PC-9 (cell line): ENCODE measurements around the gene OMG. TPM values are rescaled to one million over a fixed set of nuclear protein-coding genes. Genes with fewer than 3 reads are reported as not detected.
"Not testable (repeated sequence)": the region's sequence is repeated elsewhere in the genome, so short reads cannot be mapped to it uniquely, and the experiment has no call there.

Experiments
- Bru-seq: library from RNA; stranded (reverse); fragments of 400-500 nt; gene quantifications from one replicate; lab custom pipeline; 2021; lab: Mats Ljungman, UMichigan
- BruChase-seq, 2 experiments: library from RNA; stranded (reverse); fragments of 400-500 nt; gene quantifications; one replicate each; lab custom pipeline; 2021; lab: Mats Ljungman, UMichigan
- BruUV-seq: library from RNA; stranded (reverse); fragments of 400-500 nt; replicated peaks from 2 replicates; lab custom pipeline; 2021; lab: Mats Ljungman, UMichigan
- CTCF ChIA-PET: fragments of 300-600 bp; sonication (Branson Sonifier 250); formaldehyde crosslinking; loops from one replicate; lab custom pipeline; 2022; ENCODE audit warnings: antibody characterized with exemption; lab: Charles Lee
- POLR2A ChIA-PET: fragments of 300-600 bp; sonication (Branson Sonifier 250); formaldehyde crosslinking; loops from one replicate; lab custom pipeline; 2022; ENCODE audit warnings: antibody characterized with exemption; ENCODE audit not compliant: unreplicated experiment; lab: Charles Lee
- DNase-seq, 2 experiments: peaks; one replicate each; pipeline versions ENCODE4 v3.0.0 to v3.0.0-alpha.2; 2015 to 2022; ENCODE audit warnings: mixed read lengths in 1 of 2
- H2AFZ ChIP-seq: fragments of 200-600 bp; sonication (generic); 2 replicates; pipeline ENCODE4 v1.8.1; 2017; ENCODE audit warnings: antibody characterized with exemption
- H3F3A ChIP-seq: fragments of 200-600 bp; sonication (generic); 2 replicates; pipeline ENCODE4 v1.8.1; 2017; ENCODE audit warnings: antibody characterized with exemption, mild to moderate bottlenecking, low read depth; ENCODE audit not compliant: insufficient read depth
- H3K27ac ChIP-seq: fragments of 200-600 bp; sonication (generic); 2 replicates; pipeline ENCODE4 v1.6.1; 2016; ENCODE audit warnings: mixed run types
- H3K27me3 ChIP-seq: fragments of 200-600 bp; sonication (generic); 2 replicates; pipeline ENCODE4 v1.6.1; 2016; ENCODE audit warnings: low read depth, mixed run types; ENCODE audit not compliant: insufficient read depth
- H3K36me3 ChIP-seq: fragments of 200-600 bp; sonication (generic); 2 replicates; pipeline ENCODE4 v1.6.1; 2016; ENCODE audit warnings: low read depth, mixed run types
- H3K4me1 ChIP-seq: fragments of 200-600 bp; sonication (generic); replicated peaks from 2 replicates; pipeline ENCODE4 v1.6.1; 2016; ENCODE audit warnings: mixed run types; ENCODE audit not compliant: insufficient read depth
- H3K4me2 ChIP-seq: fragments of 200-600 bp; sonication (generic); 2 replicates; pipeline ENCODE4 v1.6.1; 2017; ENCODE audit warnings: mixed run types
- H3K4me3 ChIP-seq: fragments of 200-600 bp; sonication (generic); 2 replicates; pipeline ENCODE4 v1.6.1; 2016; ENCODE audit warnings: mixed run types
- H3K79me2 ChIP-seq: fragments of 200-600 bp; sonication (generic); 2 replicates; pipeline ENCODE4 v1.6.1; 2017; ENCODE audit warnings: low read depth, mixed run types
- H3K9me2 ChIP-seq: fragments of 200-600 bp; sonication (generic); 2 replicates; pipeline ENCODE4 v1.8.1; 2017; ENCODE audit warnings: mild to moderate bottlenecking; ENCODE audit not compliant: insufficient read depth
- H3K9me3 ChIP-seq: fragments of 200-600 bp; sonication (generic); 2 replicates; pipeline ENCODE4 v1.8.1; 2016; ENCODE audit warnings: low read depth; ENCODE audit not compliant: insufficient read depth
- H4K20me1 ChIP-seq: fragments of 200-600 bp; sonication (generic); 2 replicates; pipeline ENCODE4 v1.8.1; 2017; ENCODE audit not compliant: insufficient read depth
- CTCF ChIP-seq: fragments of 200-600 bp; sonication (generic); conservative IDR thresholded peaks from 2 replicates; pipeline ENCODE4 v1.6.1; 2017; ENCODE audit warnings: mixed run types, antibody characterized with exemption, mild to moderate bottlenecking, moderate library complexity
- EZH2 ChIP-seq: fragments of 200-600 bp; sonication (generic); IDR thresholded peaks from 2 replicates; pipeline ENCODE4 v1.8.0; 2017; ENCODE audit warnings: antibody characterized with exemption, low read depth
- intact Hi-C: fragments of 100-400 bp; cut with micrococcal nuclease; formaldehyde crosslinking; loops from one replicate; pipeline ENCODE4 v1.10.0; 2022; ENCODE audit not compliant: unreplicated experiment
- long read RNA-seq: library from polyadenylated mRNA; stranded (forward); transcript quantifications from one replicate; pipeline ENCODE4 v2.0.0, GENCODE V29; 2022
- total RNA-seq: library from RNA; stranded (reverse); gene quantifications from 2 replicates; pipeline ENCODE4 v1.2.3, GENCODE V29; 2021

Gene OMG, protein sequence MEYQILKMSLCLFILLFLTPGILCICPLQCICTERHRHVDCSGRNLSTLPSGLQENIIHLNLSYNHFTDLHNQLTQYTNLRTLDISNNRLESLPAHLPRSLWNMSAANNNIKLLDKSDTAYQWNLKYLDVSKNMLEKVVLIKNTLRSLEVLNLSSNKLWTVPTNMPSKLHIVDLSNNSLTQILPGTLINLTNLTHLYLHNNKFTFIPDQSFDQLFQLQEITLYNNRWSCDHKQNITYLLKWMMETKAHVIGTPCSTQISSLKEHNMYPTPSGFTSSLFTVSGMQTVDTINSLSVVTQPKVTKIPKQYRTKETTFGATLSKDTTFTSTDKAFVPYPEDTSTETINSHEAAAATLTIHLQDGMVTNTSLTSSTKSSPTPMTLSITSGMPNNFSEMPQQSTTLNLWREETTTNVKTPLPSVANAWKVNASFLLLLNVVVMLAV
- total RNA-seq (not detected in 2 replicates), Bru-seq, nascent RNA (not detected), BruChase-seq, experiment 1, labeled RNA remaining after a 2-hour chase (not detected), BruChase-seq, experiment 2, labeled RNA remaining after a 6-hour chase (percentile 15 among the genes with signal in this experiment)
- long read RNA-seq, partial matches to known transcripts, result 0 of 4 reads
- long read RNA-seq, other reads (novel, unspliced or antisense), result 4 of 4 reads

DNA sequence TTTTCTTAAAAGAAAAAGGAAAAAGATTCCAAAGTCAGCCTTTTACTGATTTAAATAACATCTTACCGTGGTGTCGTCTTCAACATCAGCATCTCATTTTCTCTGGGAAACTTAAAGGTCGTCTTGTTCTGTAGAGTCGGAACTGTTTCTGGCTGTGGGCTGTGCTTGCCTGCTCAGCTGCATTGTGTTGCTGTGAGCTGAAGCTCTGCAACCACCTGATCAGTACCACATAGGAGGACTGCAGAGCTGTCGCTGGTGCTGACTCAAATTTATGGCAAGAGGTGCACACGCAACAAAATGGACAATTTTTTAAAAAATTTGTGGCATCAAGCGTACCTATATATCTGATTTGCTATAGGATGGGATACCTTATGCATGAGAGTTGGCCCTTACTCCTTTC, at the start of gene OMG:
Gene OMG (minus strand): TSS at position 150 of the 400 bp plus-strand sequence. CDS start 908 bp downstream, outside the sequence.
- Histone ChIP-seq H3K27me3 (no peaks in the 10 kb centered on the region), H3K79me2 (no peaks in the 10 kb centered on the region), H3K4me2 (no peak within 1 kb of the TSS), H3K27ac (no peak within 1 kb of the TSS), H3K9me3 (no peaks in the 10 kb centered on the region), H3K9me2 (no peaks in the 10 kb centered on the region), H3K4me3 (no peak within 1 kb of the TSS), H3K4me1 (no peaks in the 10 kb centered on the region), H3F3A (peaks cover 3% of the 10 kb centered on the region; the same call in 1 of the 2 replicates), H4K20me1 (0 out of 2 replicates have a peak, but pooled peaks cover 5% of the 10 kb centered on the region), H3K36me3 (no peaks in the 10 kb centered on the region), H2AFZ (no peak within 1 kb of the TSS)
- CTCF ChIA-PET, result no interaction called here
- DNase-seq, result no peak
- BruUV-seq, result no TSS peak
- TF ChIP-seq EZH2, result no peak
- POLR2A ChIA-PET, result no interaction called here
- intact Hi-C loops, result no loop called here

GRCh38 chr17:31345191-31345747, 48.2 kb upstream of the OMG start:
- not testable (repeated sequence) for H3K9me3 ChIP-seq

GRCh38 chr17:31339906-31340661, 43.0 kb upstream of the OMG start:
- DNase-seq, result no peak
- Histone ChIP-seq H3K4me3 (no peak overlapping the region), H2AFZ (no peak overlapping the region), H3K27me3 (no peaks in the 10 kb centered on the region), H3K27ac (no peak overlapping the region), H3K79me2 (no peaks in the 10 kb centered on the region), H3K4me1 (no peaks in the 10 kb centered on the region), H3K9me2 (no peaks in the 10 kb centered on the region), H3K36me3 (peaks cover 12% of the 10 kb centered on the region; the same call in 1 of the 2 replicates), H4K20me1 (no peaks in the 10 kb centered on the region; the same call in 1 of the 2 replicates), H3F3A (0 out of 2 replicates have a peak, but pooled peaks cover 6% of the 10 kb centered on the region), H3K9me3 (no peaks in the 10 kb centered on the region), H3K4me2 (no peak overlapping the region)
- intact Hi-C loops, result no loop called here
- ChIA-PET POLR2A (no interaction called here), CTCF (no interaction called here)
- TF ChIP-seq CTCF (no peak), EZH2 (no peak)
- BruUV-seq, result no TSS peak

More at GRCh38 chr17:31345191-31345747, 48.2 kb upstream of the OMG start:
- H3F3A ChIP-seq, POLR2A ChIA-PET, BruUV-seq, intact Hi-C loops, CTCF ChIA-PET, H3K27ac ChIP-seq, H2AFZ ChIP-seq, H3K4me1 ChIP-seq, H4K20me1 ChIP-seq, H3K9me2 ChIP-seq, H3K4me3 ChIP-seq, H3K4me2 ChIP-seq, DNase-seq, H3K27me3 ChIP-seq, H3K79me2 ChIP-seq: not testable (repeated sequence)
- peaks cover 18% of the 10 kb centered on the region for H3K36me3 ChIP-seq
